PFSK-1 (cell line): ENCODE data around the gene IGSF21.

Source experiments
- FOXP2 ChIP-seq: optimal IDR thresholded peaks from 2 replicates; pipeline ENCODE3; 2011; ENCODE audit warnings: borderline replicate concordance, control low read depth, inconsistent platforms; ENCODE audit not compliant: insufficient read depth; ENCODE audit errors: extremely low read length, extremely low read depth
- POLR2AphosphoS5 ChIP-seq: IDR thresholded peaks from 2 replicates; pipeline ENCODE4 v1.6.1; 2012; ENCODE audit warnings: low read depth, mild to moderate bottlenecking, control low read depth, low read length, moderate library complexity
- SIN3A ChIP-seq: IDR thresholded peaks from 2 replicates; pipeline ENCODE4 v1.6.1; 2012; ENCODE audit warnings: mild to moderate bottlenecking, low read length, moderate library complexity, borderline replicate concordance; ENCODE audit not compliant: insufficient read depth
- TAF1 ChIP-seq: IDR thresholded peaks from 2 replicates; pipeline ENCODE4 v1.6.1; 2012; ENCODE audit warnings: low read length, control low read depth, borderline replicate concordance; ENCODE audit not compliant: insufficient read depth
- TF ChIP-seq, protein P1 (sequence below), 2 experiments: IDR thresholded peaks; 2 replicates each; pipeline versions ENCODE4 v1.6.1 to v1.8.0; 2011 to 2012; ENCODE audit warnings: low read depth in 2 of 2, low read length in 2 of 2, control low read depth in 1 of 2, inconsistent platforms in 1 of 2, mild to moderate bottlenecking in 1 of 2, moderate library complexity in 1 of 2; ENCODE audit not compliant: insufficient read depth in 1 of 2

Gene IGSF21

DNA sequence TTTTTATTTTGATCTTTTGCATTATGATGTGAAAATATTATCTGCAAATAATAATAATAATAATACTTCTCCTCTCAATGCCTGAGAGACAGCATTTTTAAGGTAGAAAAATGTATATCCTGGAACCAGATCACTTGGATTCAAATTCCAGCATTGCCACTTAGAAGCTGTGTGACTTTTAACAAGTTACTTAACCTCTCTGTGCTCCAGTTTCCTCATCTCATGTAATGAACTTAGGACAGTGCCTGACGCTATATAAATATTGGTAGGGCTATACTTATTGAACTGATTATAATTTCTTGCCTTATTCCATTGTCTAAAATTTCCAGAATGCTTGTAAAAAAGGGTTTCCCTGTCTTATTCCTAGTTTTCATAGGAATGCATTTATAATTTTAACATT is 137.2 kb downstream of the IGSF21 start:
- TF ChIP-seq TAF1 = no peak
- no peak for TF ChIP-seq SIN3A
- no peak for TF ChIP-seq FOXP2
- TF ChIP-seq POLR2AphosphoS5 = no peak
- TF ChIP-seq, protein P1, sequence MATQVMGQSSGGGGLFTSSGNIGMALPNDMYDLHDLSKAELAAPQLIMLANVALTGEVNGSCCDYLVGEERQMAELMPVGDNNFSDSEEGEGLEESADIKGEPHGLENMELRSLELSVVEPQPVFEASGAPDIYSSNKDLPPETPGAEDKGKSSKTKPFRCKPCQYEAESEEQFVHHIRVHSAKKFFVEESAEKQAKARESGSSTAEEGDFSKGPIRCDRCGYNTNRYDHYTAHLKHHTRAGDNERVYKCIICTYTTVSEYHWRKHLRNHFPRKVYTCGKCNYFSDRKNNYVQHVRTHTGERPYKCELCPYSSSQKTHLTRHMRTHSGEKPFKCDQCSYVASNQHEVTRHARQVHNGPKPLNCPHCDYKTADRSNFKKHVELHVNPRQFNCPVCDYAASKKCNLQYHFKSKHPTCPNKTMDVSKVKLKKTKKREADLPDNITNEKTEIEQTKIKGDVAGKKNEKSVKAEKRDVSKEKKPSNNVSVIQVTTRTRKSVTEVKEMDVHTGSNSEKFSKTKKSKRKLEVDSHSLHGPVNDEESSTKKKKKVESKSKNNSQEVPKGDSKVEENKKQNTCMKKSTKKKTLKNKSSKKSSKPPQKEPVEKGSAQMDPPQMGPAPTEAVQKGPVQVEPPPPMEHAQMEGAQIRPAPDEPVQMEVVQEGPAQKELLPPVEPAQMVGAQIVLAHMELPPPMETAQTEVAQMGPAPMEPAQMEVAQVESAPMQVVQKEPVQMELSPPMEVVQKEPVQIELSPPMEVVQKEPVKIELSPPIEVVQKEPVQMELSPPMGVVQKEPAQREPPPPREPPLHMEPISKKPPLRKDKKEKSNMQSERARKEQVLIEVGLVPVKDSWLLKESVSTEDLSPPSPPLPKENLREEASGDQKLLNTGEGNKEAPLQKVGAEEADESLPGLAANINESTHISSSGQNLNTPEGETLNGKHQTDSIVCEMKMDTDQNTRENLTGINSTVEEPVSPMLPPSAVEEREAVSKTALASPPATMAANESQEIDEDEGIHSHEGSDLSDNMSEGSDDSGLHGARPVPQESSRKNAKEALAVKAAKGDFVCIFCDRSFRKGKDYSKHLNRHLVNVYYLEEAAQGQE (IDR thresholded peaks at IDR 0.05; ENCODE audit: insufficient read depth in 1 of 2, low read depth in 2 of 2, low read length in 2 of 2) = no peak

DNA sequence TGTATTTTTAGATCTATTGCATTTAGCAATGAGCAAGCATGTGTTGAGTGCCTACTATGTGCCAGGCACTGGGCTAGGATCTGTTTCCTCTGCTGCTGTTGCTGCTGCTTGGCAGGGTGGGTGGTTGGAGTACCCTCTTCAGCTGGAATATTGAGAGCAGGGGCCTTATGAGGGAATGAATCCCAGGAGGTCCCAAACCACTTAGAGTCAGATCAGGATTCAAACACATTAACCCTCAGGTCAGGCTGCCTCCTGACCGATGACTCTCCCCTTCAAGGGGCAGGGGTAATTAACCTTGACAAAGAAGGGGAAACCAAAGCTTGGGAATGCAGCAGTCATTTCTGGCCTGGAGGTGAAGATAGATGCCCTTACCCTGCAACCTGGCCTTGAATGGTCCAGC is 138.0 kb downstream of the IGSF21 start:
- no peak for TF ChIP-seq FOXP2
- TF ChIP-seq TAF1 = no peak
- no peak for TF ChIP-seq POLR2AphosphoS5
- TF ChIP-seq, protein P1 (IDR thresholded peaks at IDR 0.05; ENCODE audit: insufficient read depth in 1 of 2, low read depth in 2 of 2, low read length in 2 of 2) = no peak
- TF ChIP-seq SIN3A = no peak

DNA sequence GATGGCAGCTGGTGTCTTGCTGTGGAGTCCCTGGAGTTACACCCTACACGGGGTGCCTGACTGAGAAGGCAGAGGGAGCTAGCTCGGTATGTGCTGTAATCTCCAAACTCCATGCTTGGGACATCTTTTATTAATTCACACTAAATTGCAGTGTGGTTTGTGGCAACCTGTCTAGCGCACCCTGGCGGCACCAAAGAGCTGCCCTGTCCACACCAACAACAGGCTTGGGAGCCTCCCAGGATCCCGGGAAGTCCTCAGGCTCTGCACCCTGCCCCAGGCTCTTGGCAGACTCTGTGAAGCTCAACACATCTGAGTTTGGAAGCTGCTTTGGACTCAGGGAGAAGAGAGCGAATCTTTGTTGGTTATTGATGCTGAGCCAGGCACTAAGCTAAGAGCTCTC is 138.9 kb downstream of the IGSF21 start:
- TF ChIP-seq POLR2AphosphoS5 = no peak
- TF ChIP-seq TAF1 = no peak
- TF ChIP-seq SIN3A = no peak
- no peak for TF ChIP-seq FOXP2
- TF ChIP-seq, protein P1 (IDR thresholded peaks at IDR 0.05; ENCODE audit: insufficient read depth in 1 of 2, low read depth in 2 of 2, low read length in 2 of 2) = no peak

DNA sequence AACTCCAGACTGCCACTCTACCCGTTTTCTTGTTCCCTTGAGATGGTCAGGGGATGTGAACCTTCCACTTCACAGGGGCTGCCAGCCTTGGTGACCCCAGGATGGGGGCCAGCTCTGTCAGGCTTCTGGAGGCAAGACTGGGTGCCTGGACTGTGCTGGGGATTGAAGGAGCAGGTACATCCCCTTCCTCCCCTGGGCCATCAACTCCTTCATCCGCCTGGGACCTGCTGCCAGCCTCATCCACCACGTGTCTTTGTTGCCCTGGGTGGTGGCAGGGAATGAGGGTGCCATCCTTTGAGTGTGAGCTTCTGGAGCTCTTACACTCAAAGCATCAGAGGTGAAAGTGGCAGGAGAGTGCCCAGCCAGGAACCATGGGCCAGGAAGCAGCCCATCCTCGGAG is 139.6 kb downstream of the IGSF21 start:
- TF ChIP-seq TAF1 (no peak), SIN3A (no peak), FOXP2 (no peak), POLR2AphosphoS5 (no peak)
- TF ChIP-seq, protein P1 (IDR thresholded peaks at IDR 0.05; ENCODE audit: insufficient read depth in 1 of 2, low read depth in 2 of 2, low read length in 2 of 2) = no peak

DNA sequence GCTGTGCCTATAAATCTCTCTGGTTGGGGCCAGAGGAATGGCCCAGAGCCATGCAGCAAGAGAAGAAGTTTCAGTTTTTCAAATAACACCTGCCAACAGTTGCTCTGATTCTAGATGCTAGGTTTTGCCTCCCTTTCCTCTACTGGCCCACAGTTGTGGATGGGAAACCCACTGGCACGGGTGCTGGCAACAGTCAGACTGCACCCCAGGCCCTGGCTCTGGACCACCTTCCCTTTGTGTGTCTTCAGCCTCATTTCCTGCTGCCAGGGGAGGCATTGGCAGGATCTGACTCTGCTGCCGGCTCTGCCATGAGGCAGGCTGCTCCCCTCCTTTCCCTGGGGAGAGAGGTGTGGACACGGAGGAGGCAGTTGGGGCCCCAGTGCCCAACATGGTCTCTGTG is 142.0 kb downstream of the IGSF21 start:
- TF ChIP-seq TAF1 (no peak), SIN3A (no peak), FOXP2 (no peak), POLR2AphosphoS5 (no peak)
- TF ChIP-seq, protein P1 (IDR thresholded peaks at IDR 0.05; ENCODE audit: insufficient read depth in 1 of 2, low read depth in 2 of 2, low read length in 2 of 2) = no peak
